Measurements from ENCODE around the gene FAM120C.

Gene FAM120C

GRCh38 chrX:54044126-54044876 lies 138.8 kb downstream of the FAM120C start, which contains the start of gene PHF8:
PHF8 (minus strand) TSS chrX:54044473; CDS start chrX:54042728, 1,745 bp downstream.
- Mint-ChIP-seq H3K4me1 (peaks cover 23% of the 10 kb centered on the region), H3K9me3 (peaks cover 66% of the 10 kb centered on the region), H3K27me3 (ENCODE audit: low read depth, poor library complexity) (peaks cover 2% of the 10 kb centered on the region), H3K27ac (peak within 1 kb of the TSS; percentile 100), H3K4me3 (peak within 1 kb of the TSS; percentile 98), H3K36me3 (ENCODE audit: low read depth) (peaks cover 8% of the 10 kb centered on the region)
- no peak for TF ChIP-seq CTCF (IDR thresholded peaks at IDR 0.05)
- peak; percentile 95 for DNase-seq

GRCh38 chrX:54043541-54044125 lies 139.4 kb downstream of the FAM120C start:
- TF ChIP-seq CTCF (IDR thresholded peaks at IDR 0.05) = no peak
- H3K27ac Mint-ChIP-seq = peak overlapping the region; percentile 100
- H3K4me1 Mint-ChIP-seq = peaks cover 23% of the 10 kb centered on the region
- peaks cover 2% of the 10 kb centered on the region for H3K27me3 Mint-ChIP-seq (ENCODE audit: low read depth, poor library complexity)
- DNase-seq = peak; percentile 52
- H3K4me3 Mint-ChIP-seq = peak overlapping the region; percentile 98
- peaks cover 59% of the 10 kb centered on the region for H3K9me3 Mint-ChIP-seq
- H3K36me3 Mint-ChIP-seq (ENCODE audit: low read depth) = peaks cover 8% of the 10 kb centered on the region

- H3K4me3 Mint-ChIP-seq = peak overlapping the region; percentile 98
- TF ChIP-seq CTCF (IDR thresholded peaks at IDR 0.05) = no peak
- H3K27me3 Mint-ChIP-seq (ENCODE audit: low read depth, poor library complexity) = peaks cover 2% of the 10 kb centered on the region
- peaks cover 56% of the 10 kb centered on the region for H3K9me3 Mint-ChIP-seq
- DNase-seq = no peak
- H3K27ac Mint-ChIP-seq = peak overlapping the region; percentile 100
- H3K4me1 Mint-ChIP-seq = peaks cover 23% of the 10 kb centered on the region
- H3K36me3 Mint-ChIP-seq (ENCODE audit: low read depth) = peaks cover 8% of the 10 kb centered on the region
Observed at GRCh38 chrX:54043056-54043455, 140.0 kb downstream of the FAM120C start.

DNA sequence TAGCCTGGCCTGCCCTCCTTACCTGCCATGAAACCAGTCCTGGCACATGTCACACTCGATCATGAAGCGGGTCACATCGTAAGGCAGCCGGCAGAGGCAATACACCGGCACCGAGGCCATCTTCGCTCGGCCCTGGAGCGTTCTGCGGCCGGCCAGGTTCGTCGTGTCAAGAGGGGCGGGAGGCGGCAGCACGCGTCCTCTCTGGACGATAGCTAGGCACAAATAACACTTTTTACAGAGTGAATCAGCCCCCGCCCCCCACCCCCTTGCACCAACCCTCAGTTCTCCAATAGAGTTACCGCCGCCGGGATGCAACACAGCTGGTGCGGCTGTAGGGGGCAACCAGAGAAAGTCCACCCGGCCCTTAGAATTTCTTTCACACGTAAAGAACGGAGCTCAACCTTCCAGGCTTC lies 140.4 kb downstream of the FAM120C start:
- peaks cover 55% of the 10 kb centered on the region for H3K9me3 Mint-ChIP-seq
- H3K4me1 Mint-ChIP-seq = peaks cover 23% of the 10 kb centered on the region
- peak; percentile 51 for DNase-seq
- peaks cover 11% of the 10 kb centered on the region for H3K36me3 Mint-ChIP-seq (ENCODE audit: low read depth)
- H3K27me3 Mint-ChIP-seq (ENCODE audit: low read depth, poor library complexity) = peaks cover 2% of the 10 kb centered on the region
- peak overlapping the region; percentile 98 for H3K4me3 Mint-ChIP-seq
- no peak for TF ChIP-seq CTCF (IDR thresholded peaks at IDR 0.05)
- H3K27ac Mint-ChIP-seq = peak overlapping the region; percentile 100

GRCh38 chrX:54030329-54030728 lies 152.7 kb downstream of the FAM120C start:
- Mint-ChIP-seq H3K27ac (no peak overlapping the region), H3K27me3 (ENCODE audit: low read depth, poor library complexity) (peaks cover 3% of the 10 kb centered on the region), H3K36me3 (ENCODE audit: low read depth) (peaks cover 51% of the 10 kb centered on the region)

More at GRCh38 chrX:54030329-54030728, 152.7 kb downstream of the FAM120C start:
- no peak overlapping the region for H3K4me3 Mint-ChIP-seq
- DNase-seq = no peak
- H3K9me3 Mint-ChIP-seq = peaks cover 65% of the 10 kb centered on the region
- no peak for TF ChIP-seq CTCF (IDR thresholded peaks at IDR 0.05)
- no peaks in the 10 kb centered on the region for H3K4me1 Mint-ChIP-seq

Measured in nephron progenitor cell (in vitro differentiated cells).